Glutamatergic neuron (in vitro differentiated cells): Measurements from ENCODE around the gene LRP1-AS. TPM values are rescaled to one million over a fixed set of nuclear protein-coding genes. Genes with fewer than 3 reads are reported as not detected.

Source experiments
- DNase-seq: peaks from one replicate; pipeline ENCODE4 v3.0.0; 2022
- H3K27ac Mint-ChIP-seq: one replicate; pipeline ENCODE4 v1.8.0; 2020; ENCODE audit warnings: mild to moderate bottlenecking, mixed read lengths, inconsistent platforms; ENCODE audit not compliant: unreplicated experiment
- H3K27me3 Mint-ChIP-seq: one replicate; pipeline ENCODE4 v1.8.0; 2020; ENCODE audit warnings: mild to moderate bottlenecking, moderate library complexity, mixed read lengths, inconsistent platforms; ENCODE audit not compliant: unreplicated experiment
- H3K36me3 Mint-ChIP-seq: one replicate; pipeline ENCODE4 v1.8.0; 2020; ENCODE audit warnings: mild to moderate bottlenecking, mixed read lengths, inconsistent platforms; ENCODE audit not compliant: unreplicated experiment
- H3K4me1 Mint-ChIP-seq: one replicate; pipeline ENCODE4 v1.8.0; 2020; ENCODE audit warnings: mild to moderate bottlenecking, low read depth, mixed read lengths, inconsistent platforms; ENCODE audit not compliant: unreplicated experiment
- H3K4me3 Mint-ChIP-seq: one replicate; pipeline ENCODE4 v1.8.0; 2020; ENCODE audit warnings: mild to moderate bottlenecking, mixed read lengths, inconsistent platforms; ENCODE audit not compliant: unreplicated experiment
- H3K9me3 Mint-ChIP-seq: one replicate; pipeline ENCODE4 v1.8.0; 2020; ENCODE audit warnings: mild to moderate bottlenecking, moderate library complexity, mixed read lengths, inconsistent platforms; ENCODE audit not compliant: unreplicated experiment
- CTCF ChIP-seq: fragments of 200-600 bp; sonication (generic); IDR thresholded peaks from one replicate; pipeline ENCODE4 v1.5.0; 2021; ENCODE audit not compliant: partially characterized antibody, unreplicated experiment
- total RNA-seq: library from RNA; stranded (reverse); fragmentation: NEBNext Ultra II Directional; extraction: Animal tissue kit (Norgen Biotek cat#: 25700); gene quantifications from one replicate; pipeline ENCODE4 v1.2.1, GENCODE V29; 2021; ENCODE audit not compliant: unreplicated experiment

Gene LRP1-AS
- total RNA-seq, 1 donor from 2014 or later, result not detected

GRCh38 chr12:57105011-57105753, 42.2 kb downstream of the LRP1-AS start:
- Mint-ChIP-seq H3K36me3 (no peaks in the 10 kb centered on the region), H3K4me3 (no peak overlapping the region), H3K9me3 (peaks cover 3% of the 10 kb centered on the region), H3K27me3 (peaks cover 5% of the 10 kb centered on the region), H3K4me1 (peaks cover 2% of the 10 kb centered on the region), H3K27ac (no peak overlapping the region)
- no peak for TF ChIP-seq CTCF
- DNase-seq, result no peak

- Mint-ChIP-seq H3K9me3 (peaks cover 1% of the 10 kb centered on the region), H3K27me3 (peaks cover 5% of the 10 kb centered on the region), H3K27ac (no peak overlapping the region), H3K36me3 (no peaks in the 10 kb centered on the region), H3K4me1 (peaks cover 2% of the 10 kb centered on the region), H3K4me3 (no peak overlapping the region)
- DNase-seq, result no peak
- TF ChIP-seq CTCF, result no peak
These were observed 43.0 kb downstream of the LRP1-AS start for GRCh38 chr12:57104292-57104910.

- Mint-ChIP-seq H3K36me3 (no peaks in the 10 kb centered on the region), H3K27ac (no peak overlapping the region), H3K4me1 (peaks cover 2% of the 10 kb centered on the region), H3K27me3 (peaks cover 5% of the 10 kb centered on the region), H3K9me3 (peaks cover 1% of the 10 kb centered on the region), H3K4me3 (no peak overlapping the region)
- no peak for DNase-seq
- TF ChIP-seq CTCF, result no peak
These were observed 43.6 kb downstream of the LRP1-AS start for GRCh38 chr12:57103856-57104255.

GRCh38 chr12:57101892-57102695, 45.3 kb downstream of the LRP1-AS start:
- H3K4me3 Mint-ChIP-seq, result no peak overlapping the region
- no peaks in the 10 kb centered on the region for H3K36me3 Mint-ChIP-seq
- TF ChIP-seq CTCF, result no peak
- H3K9me3 Mint-ChIP-seq, result peaks cover 3% of the 10 kb centered on the region
- peaks cover 3% of the 10 kb centered on the region for H3K27me3 Mint-ChIP-seq
- H3K27ac Mint-ChIP-seq, result no peak overlapping the region
- H3K4me1 Mint-ChIP-seq, result no peaks in the 10 kb centered on the region
- DNase-seq, result no peak
